Measurements from ENCODE around the gene ASL.
"Not testable (repeated sequence)": the region's sequence is repeated elsewhere in the genome, so short reads cannot be mapped to it uniquely, and the experiment has no call there.

Gene ASL

DNA sequence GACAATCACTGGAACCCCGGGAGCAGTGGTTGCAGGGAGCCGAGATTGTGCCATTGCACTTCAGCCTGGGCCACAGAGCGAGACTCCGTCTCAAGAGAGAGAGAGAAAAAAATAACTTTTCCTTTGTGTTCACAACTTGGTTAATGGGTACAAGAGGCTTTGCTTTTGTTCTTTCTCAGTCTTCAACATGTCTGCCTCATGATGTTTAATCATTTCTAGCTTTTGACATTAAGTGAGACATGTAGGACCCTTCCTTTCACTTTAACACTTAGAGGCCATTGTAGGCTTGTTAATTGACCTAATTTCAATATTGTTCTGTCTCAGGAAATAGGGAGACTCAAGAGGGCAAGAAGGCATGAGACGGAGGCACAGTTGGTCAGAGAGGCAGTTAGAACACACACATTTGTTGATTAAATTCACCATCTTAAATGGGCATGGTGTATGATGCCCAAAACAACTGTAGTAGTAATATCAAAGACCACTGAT is 29.7 kb downstream of the ASL start:
- no peak for DNase-seq
- CTCF ChIA-PET = no interaction called here
- Histone ChIP-seq H3K9me3 (ENCODE audit: control extremely low read depth in 1 of 5, control insufficient read depth in 4 of 5, insufficient read depth in 2 of 5, low read depth in 1 of 5, low read length in 4 of 5) (no peaks in the 10 kb centered on the region), H3K27ac (ENCODE audit: insufficient read depth in 1 of 2, low read depth in 1 of 2, low read length in 2 of 2, poor library complexity in 1 of 2, severe bottlenecking in 2 of 2) (peak overlapping the region in 1 of 2 experiments; percentile 54), H3K4me1 (ENCODE audit: control extremely low read depth in 1 of 4, control insufficient read depth in 4 of 4, insufficient read depth in 4 of 4, low read length in 3 of 4) (no peaks in the 10 kb centered on the region), H3K4me3 (ENCODE audit: control insufficient read depth in 1 of 7, extremely low read depth in 1 of 7, insufficient read depth in 4 of 7, low read depth in 2 of 7, low read length in 6 of 7) (no peak overlapping the region), H3K27me3 (replicated peaks in 2 of 5; ENCODE audit: control insufficient read depth in 4 of 5, insufficient read depth in 5 of 5, low read length in 4 of 5) (no peaks in the 10 kb centered on the region), H3K36me3 (ENCODE audit: control insufficient read depth in 4 of 4, insufficient read depth in 4 of 4, low read length in 3 of 4) (no peaks in the 10 kb centered on the region)
- 84% methylated on average over 2 of the region's 5 CpGs for WGBS (ENCODE audit: insufficient coverage)
- POLR2A ChIA-PET = no interaction called here

- WGBS (ENCODE audit: insufficient coverage) = 60% methylated on average over 3 of the region's 5 CpGs
- H3K27me3 ChIP-seq (replicated peaks in 2 of 5; ENCODE audit: control insufficient read depth in 4 of 5, insufficient read depth in 5 of 5, low read length in 4 of 5); CTCF ChIA-PET; POLR2A ChIA-PET; H3K36me3 ChIP-seq (ENCODE audit: control insufficient read depth in 4 of 4, insufficient read depth in 4 of 4, low read length in 3 of 4); H3K4me3 ChIP-seq (ENCODE audit: control insufficient read depth in 1 of 7, extremely low read depth in 1 of 7, insufficient read depth in 4 of 7, low read depth in 2 of 7, low read length in 6 of 7); DNase-seq; H3K27ac ChIP-seq (ENCODE audit: insufficient read depth in 1 of 2, low read depth in 1 of 2, low read length in 2 of 2, poor library complexity in 1 of 2, severe bottlenecking in 2 of 2); H3K4me1 ChIP-seq (ENCODE audit: control extremely low read depth in 1 of 4, control insufficient read depth in 4 of 4, insufficient read depth in 4 of 4, low read length in 3 of 4); H3K9me3 ChIP-seq (ENCODE audit: control extremely low read depth in 1 of 5, control insufficient read depth in 4 of 5, insufficient read depth in 2 of 5, low read depth in 1 of 5, low read length in 4 of 5): not testable (repeated sequence)
These were observed 32.8 kb downstream of the ASL start for GRCh38 chr7:66108410-66108809.

DNA sequence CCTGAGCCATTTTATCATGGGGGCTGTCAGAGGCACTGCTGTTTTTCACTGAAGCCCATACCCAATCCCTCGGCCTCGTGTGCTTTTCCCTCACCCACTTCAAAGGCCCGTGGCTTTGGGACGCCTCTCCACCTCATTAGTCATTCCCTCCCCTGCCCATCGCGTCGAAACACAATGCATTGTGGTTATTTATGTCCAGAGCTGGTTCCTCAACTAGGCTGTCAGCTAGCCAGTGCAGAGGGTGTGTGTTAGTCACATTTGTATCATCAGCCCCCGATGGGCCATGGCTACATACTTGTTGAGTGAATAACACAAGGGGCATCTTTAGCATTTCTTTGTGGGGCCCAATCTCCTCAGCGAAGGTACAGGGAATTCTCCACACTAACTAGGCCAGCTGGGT is 35.2 kb downstream of the ASL start:
- Histone ChIP-seq H3K4me1 (ENCODE audit: control extremely low read depth in 1 of 4, control insufficient read depth in 4 of 4, insufficient read depth in 4 of 4, low read length in 3 of 4) (peaks cover 4 to 8% (median 5%) of the 10 kb centered on the region in 4 experiments), H3K9me3 (ENCODE audit: control extremely low read depth in 1 of 5, control insufficient read depth in 4 of 5, insufficient read depth in 2 of 5, low read depth in 1 of 5, low read length in 4 of 5) (no peaks in the 10 kb centered on the region), H3K27me3 (replicated peaks in 2 of 5; ENCODE audit: control insufficient read depth in 4 of 5, insufficient read depth in 5 of 5, low read length in 4 of 5) (no peaks in the 10 kb centered on the region), H3K27ac (ENCODE audit: insufficient read depth in 1 of 2, low read depth in 1 of 2, low read length in 2 of 2, poor library complexity in 1 of 2, severe bottlenecking in 2 of 2) (no peak overlapping the region), H3K4me3 (ENCODE audit: control insufficient read depth in 1 of 7, extremely low read depth in 1 of 7, insufficient read depth in 4 of 7, low read depth in 2 of 7, low read length in 6 of 7) (no peak overlapping the region), H3K36me3 (ENCODE audit: control insufficient read depth in 4 of 4, insufficient read depth in 4 of 4, low read length in 3 of 4) (no peaks in the 10 kb centered on the region)
- CTCF ChIA-PET = interaction anchor here (1.0 kb wide), 1 partner anchor 54 kb away, joined by 3 read pairs; no protein-coding TSS in a partner anchor
- WGBS (ENCODE audit: insufficient coverage) = 92% methylated on average over 4 of the region's 9 CpGs
- POLR2A ChIA-PET = no interaction called here
- no peak for DNase-seq

DNA sequence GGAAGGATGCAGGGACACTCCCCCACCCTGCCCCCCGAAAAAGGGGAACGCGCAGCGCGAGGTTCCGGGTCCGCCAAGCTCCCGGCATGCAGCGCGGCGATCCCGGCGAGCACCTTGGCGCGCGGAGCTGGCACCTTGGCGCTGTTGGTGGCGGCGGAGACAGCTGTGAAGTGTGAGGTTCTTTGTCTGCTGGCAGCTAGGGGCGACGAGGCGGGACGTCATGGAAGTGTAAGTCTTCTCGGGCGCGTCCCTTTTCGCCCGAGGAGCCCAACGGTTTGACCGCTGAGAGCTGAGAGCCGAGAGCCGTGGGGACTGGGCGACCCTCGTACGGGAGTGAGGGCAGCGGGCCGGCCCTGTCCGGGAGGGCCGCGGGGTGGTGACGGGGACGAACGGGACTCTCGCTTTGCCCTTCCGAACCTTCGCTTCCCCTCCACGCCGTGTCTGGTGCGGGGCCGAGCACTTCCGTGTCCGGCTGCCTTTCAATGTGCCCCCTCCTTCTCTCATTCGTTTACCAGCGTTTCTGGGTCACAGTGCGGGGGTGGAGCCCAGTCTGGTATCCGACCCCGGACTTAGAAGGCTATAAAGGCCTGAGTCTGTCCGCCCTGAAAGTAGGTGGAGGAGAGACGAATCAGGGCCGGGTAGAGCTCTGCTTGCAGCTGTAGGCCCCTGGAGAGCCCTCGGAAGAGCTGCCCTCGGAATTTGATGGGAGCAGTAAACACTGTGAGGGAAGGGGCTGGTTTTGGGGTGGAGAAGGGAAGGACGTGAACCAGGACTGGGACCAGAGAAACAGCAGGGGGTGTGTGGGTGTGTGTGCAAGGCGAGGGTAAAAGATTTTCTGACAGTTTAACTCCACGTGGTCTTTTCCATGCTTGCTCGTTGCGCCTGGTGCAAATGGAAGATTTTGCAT is 39.4 kb downstream of the ASL start, which contains the start of gene CRCP:
TSS of gene CRCP (plus strand) at position 105 of the 907 bp plus-strand sequence. CDS start at position 221, 116 bp downstream.
- Histone ChIP-seq H3K36me3 (ENCODE audit: control insufficient read depth in 4 of 4, insufficient read depth in 4 of 4, low read length in 3 of 4) (peaks cover 2 to 8% (median 5%) of the 10 kb centered on the region in 4 experiments), H3K9me3 (ENCODE audit: control extremely low read depth in 1 of 5, control insufficient read depth in 4 of 5, insufficient read depth in 2 of 5, low read depth in 1 of 5, low read length in 4 of 5) (no peaks in the 10 kb centered on the region), H3K4me1 (ENCODE audit: control extremely low read depth in 1 of 4, control insufficient read depth in 4 of 4, insufficient read depth in 4 of 4, low read length in 3 of 4) (peaks cover 4 to 19% (median 10%) of the 10 kb centered on the region in 4 experiments), H3K4me3 (ENCODE audit: control insufficient read depth in 1 of 7, extremely low read depth in 1 of 7, insufficient read depth in 4 of 7, low read depth in 2 of 7, low read length in 6 of 7) (peak within 1 kb of the TSS; percentile 68 to 96 (median 84)), H3K27ac (ENCODE audit: insufficient read depth in 1 of 2, low read depth in 1 of 2, low read length in 2 of 2, poor library complexity in 1 of 2, severe bottlenecking in 2 of 2) (peak within 1 kb of the TSS; percentile 77 to 94), H3K27me3 (replicated peaks in 2 of 5; ENCODE audit: control insufficient read depth in 4 of 5, insufficient read depth in 5 of 5, low read length in 4 of 5) (no peaks in the 10 kb centered on the region)
- DNase-seq = peak; percentile 88 to 94 (median 93)
- WGBS (ENCODE audit: insufficient coverage) = under 1% methylated on average over 52 of the region's 67 CpGs
- ChIA-PET CTCF (interaction anchor here (1.0 to 1.7 kb wide), 3 partner anchors 10 to 38 kb away, joined by 4 to 6 read pairs (median 5); no protein-coding TSS in a partner anchor), POLR2A (interaction anchor here (0.5 to 0.6 kb wide), 5 partner anchors 19 to 211 kb away, joined by 3 to 5 read pairs (median 3); no protein-coding TSS in a partner anchor)

DNA sequence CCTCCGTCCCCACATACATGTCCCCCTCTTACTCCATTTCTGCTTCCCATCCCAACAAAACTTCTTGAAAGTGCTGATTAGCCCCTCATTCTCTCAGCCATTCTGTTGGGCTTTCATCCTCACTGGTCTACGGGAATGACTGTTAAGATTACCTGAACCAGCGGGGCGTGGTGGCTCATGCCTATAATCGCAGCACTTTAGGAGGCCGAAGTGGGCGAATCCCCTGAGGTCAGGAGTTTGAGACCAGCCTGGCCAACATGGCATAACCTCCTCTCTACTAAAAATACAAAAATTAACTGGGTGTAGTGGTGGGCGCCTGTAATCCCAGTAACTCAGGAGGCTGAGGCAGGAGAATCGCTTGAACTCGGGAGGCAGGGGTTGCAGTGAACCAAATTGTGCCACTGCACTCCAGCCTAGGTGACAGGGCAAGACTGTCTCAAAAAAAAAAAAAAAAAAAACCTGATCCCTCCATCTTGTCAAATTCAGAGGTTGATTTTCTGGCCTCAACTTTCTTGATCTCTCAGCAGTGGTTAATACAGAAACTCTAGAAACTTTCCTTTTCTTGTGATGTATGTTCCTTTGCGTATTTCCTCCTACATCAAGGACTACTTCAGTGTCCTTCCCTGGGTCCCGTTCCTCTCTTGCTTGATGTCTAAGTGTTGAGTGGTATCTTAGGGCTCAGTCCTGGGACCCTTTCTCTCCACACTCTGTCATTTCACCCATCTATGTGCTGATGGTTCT is 41.2 kb downstream of the ASL start:
- Histone ChIP-seq H3K4me1 (ENCODE audit: control extremely low read depth in 1 of 4, control insufficient read depth in 4 of 4, insufficient read depth in 4 of 4, low read length in 3 of 4) (peaks cover 4 to 19% (median 10%) of the 10 kb centered on the region in 4 experiments), H3K36me3 (ENCODE audit: control insufficient read depth in 4 of 4, insufficient read depth in 4 of 4, low read length in 3 of 4) (peaks cover 2 to 13% (median 6%) of the 10 kb centered on the region in 4 experiments)
- H3K4me3 ChIP-seq (ENCODE audit: control insufficient read depth in 1 of 7, extremely low read depth in 1 of 7, insufficient read depth in 4 of 7, low read depth in 2 of 7, low read length in 6 of 7); H3K9me3 ChIP-seq (ENCODE audit: control extremely low read depth in 1 of 5, control insufficient read depth in 4 of 5, insufficient read depth in 2 of 5, low read depth in 1 of 5, low read length in 4 of 5); H3K27ac ChIP-seq (ENCODE audit: insufficient read depth in 1 of 2, low read depth in 1 of 2, low read length in 2 of 2, poor library complexity in 1 of 2, severe bottlenecking in 2 of 2); POLR2A ChIA-PET; H3K27me3 ChIP-seq (replicated peaks in 2 of 5; ENCODE audit: control insufficient read depth in 4 of 5, insufficient read depth in 5 of 5, low read length in 4 of 5); DNase-seq: not testable (repeated sequence)
- WGBS (ENCODE audit: insufficient coverage) = 93% methylated on average over 7 of the region's 12 CpGs
- CTCF ChIA-PET = interaction anchor here (1.7 kb wide), 1 partner anchor 10 kb away, joined by 5 read pairs; no protein-coding TSS in a partner anchor

GRCh38 chr7:66118603-66119002 is 43.0 kb downstream of the ASL start:
- ChIA-PET POLR2A (no interaction called here), CTCF (no interaction called here)
- Histone ChIP-seq H3K27ac (ENCODE audit: insufficient read depth in 1 of 2, low read depth in 1 of 2, low read length in 2 of 2, poor library complexity in 1 of 2, severe bottlenecking in 2 of 2) (peak overlapping the region in 1 of 2 experiments; percentile 1), H3K4me3 (ENCODE audit: control insufficient read depth in 1 of 7, extremely low read depth in 1 of 7, insufficient read depth in 4 of 7, low read depth in 2 of 7, low read length in 6 of 7) (no peak overlapping the region), H3K27me3 (replicated peaks in 2 of 5; ENCODE audit: control insufficient read depth in 4 of 5, insufficient read depth in 5 of 5, low read length in 4 of 5) (no peaks in the 10 kb centered on the region), H3K4me1 (ENCODE audit: control extremely low read depth in 1 of 4, control insufficient read depth in 4 of 4, insufficient read depth in 4 of 4, low read length in 3 of 4) (peaks cover 4 to 19% (median 10%) of the 10 kb centered on the region in 4 experiments), H3K9me3 (ENCODE audit: control extremely low read depth in 1 of 5, control insufficient read depth in 4 of 5, insufficient read depth in 2 of 5, low read depth in 1 of 5, low read length in 4 of 5) (no peaks in the 10 kb centered on the region), H3K36me3 (ENCODE audit: control insufficient read depth in 4 of 4, insufficient read depth in 4 of 4, low read length in 3 of 4) (peaks cover 2 to 14% (median 6%) of the 10 kb centered on the region in 4 experiments)
- whole genome bisulfite sequencing (ENCODE audit: insufficient coverage) = 92% methylated on average over 2 of the region's 3 CpGs
- DNase-seq = no peak
